Activated naive CD4-positive, alpha-beta T cell treated with anti-CD3 and anti-CD28 coated beads, Interleukin-2, amount 10 ng/mL, durations not matched to agents 7 days and 5 days (primary cell): Measurements from ENCODE around the gene SLC9A8.
A peak's percentile ranks its signal among the peaks of the same experiment; 100 is the strongest.

Experiments
- CTCF ChIA-PET: fragments of 350-600 bp; sonication (Branson Sonifier 250); formaldehyde crosslinking; loops from one replicate; lab custom pipeline; 2021; ENCODE audit warnings: antibody characterized with exemption; lab: Charles Lee
- DNase-seq: peaks from one replicate; pipeline ENCODE4 v3.0.0-alpha.2; 2020
- H3K27ac Mint-ChIP-seq: one replicate; pipeline ENCODE4 v1.8.0; 2021; ENCODE audit warnings: mild to moderate bottlenecking, moderate library complexity, mixed read lengths
- H3K27me3 Mint-ChIP-seq: one replicate; pipeline ENCODE4 v1.8.0; 2021; ENCODE audit warnings: mild to moderate bottlenecking, mixed read lengths
- H3K36me3 Mint-ChIP-seq: one replicate; pipeline ENCODE4 v1.8.0; 2021; ENCODE audit warnings: mixed read lengths
- H3K4me1 Mint-ChIP-seq: one replicate; pipeline ENCODE4 v1.8.0; 2021; ENCODE audit warnings: mixed read lengths
- H3K4me3 Mint-ChIP-seq: one replicate; pipeline ENCODE4 v1.8.0; 2021; ENCODE audit warnings: mild to moderate bottlenecking, moderate library complexity, mixed read lengths
- H3K9me3 Mint-ChIP-seq: one replicate; pipeline ENCODE4 v1.8.0; 2021; ENCODE audit warnings: mixed read lengths

SLC9A8 gene

DNA sequence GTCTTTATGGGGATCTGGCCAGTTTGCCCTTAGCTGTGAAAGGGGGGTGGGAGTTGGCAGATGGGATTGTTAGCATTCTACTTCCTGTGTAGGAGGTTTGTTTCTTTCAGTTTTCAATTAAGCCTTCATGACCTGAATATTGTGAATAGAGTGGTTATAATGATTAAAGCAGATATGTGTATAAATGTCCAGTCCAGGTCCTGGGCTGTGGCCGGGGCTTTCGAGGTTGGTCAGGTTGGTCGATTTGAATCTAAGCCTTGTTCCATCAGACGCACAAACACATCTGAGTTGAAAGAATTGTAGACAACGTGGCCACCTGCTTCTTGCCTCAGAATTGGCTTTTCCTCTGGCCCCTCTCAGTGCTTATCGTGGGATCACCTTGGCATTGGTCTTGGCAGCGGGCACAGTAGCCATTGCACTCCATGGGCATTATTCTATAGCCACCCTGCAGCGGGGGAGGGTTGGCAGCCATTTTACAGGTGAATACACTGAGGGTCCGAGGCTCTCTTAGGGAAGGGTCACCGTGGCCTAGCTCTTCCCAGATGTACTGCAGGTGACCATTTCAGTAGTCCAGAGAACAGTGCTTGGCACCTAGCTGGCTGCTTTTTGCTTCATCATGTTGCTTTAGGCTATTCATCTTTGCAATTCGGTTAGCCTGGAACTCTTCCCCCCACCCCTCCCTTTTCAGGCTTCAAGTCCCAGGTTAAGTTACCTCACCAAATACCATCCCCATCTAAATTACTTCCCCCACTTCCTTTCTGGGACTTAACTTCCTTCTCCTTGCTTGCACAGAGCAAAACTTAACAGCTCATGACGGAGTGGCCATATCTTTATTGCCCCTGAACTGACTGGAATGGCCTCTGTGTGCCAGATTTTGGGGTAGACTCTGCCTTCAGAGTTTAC lies 124.7 kb downstream of the SLC9A8 start:
- CTCF ChIA-PET = interaction anchor here (1.2 kb wide), 2 partner anchors 16 to 41 kb away, joined by 3 to 5 read pairs; no protein-coding TSS in a partner anchor
- Mint-ChIP-seq H3K27me3 (peaks cover 2% of the 10 kb centered on the region), H3K4me3 (peak overlapping the region; percentile 99), H3K27ac (peak overlapping the region; percentile 93), H3K36me3 (peaks cover 30% of the 10 kb centered on the region), H3K4me1 (peaks cover 58% of the 10 kb centered on the region), H3K9me3 (no peaks in the 10 kb centered on the region)
- no peak for DNase-seq

- CTCF ChIA-PET = interaction anchor here (1.2 kb wide), 1 partner anchor 40 kb away, joined by 5 read pairs; no protein-coding TSS in a partner anchor
- no peaks in the 10 kb centered on the region for H3K9me3 Mint-ChIP-seq
- peaks cover 35% of the 10 kb centered on the region for H3K36me3 Mint-ChIP-seq
- no peak overlapping the region for H3K27ac Mint-ChIP-seq
- DNase-seq = no peak
- H3K4me1 Mint-ChIP-seq = peaks cover 58% of the 10 kb centered on the region
- H3K4me3 Mint-ChIP-seq = peak overlapping the region; percentile 99
- no peaks in the 10 kb centered on the region for H3K27me3 Mint-ChIP-seq
Measured at GRCh38 chr20:49938173-49939163, 125.8 kb downstream of the SLC9A8 start.

GRCh38 chr20:49941456-49941855 lies 128.8 kb downstream of the SLC9A8 start:
- CTCF ChIA-PET = interaction anchor here (0.6 kb wide), 1 partner anchor 97 kb away, joined by 3 read pairs; no protein-coding TSS in a partner anchor
- H3K27ac Mint-ChIP-seq = no peak overlapping the region
- no peaks in the 10 kb centered on the region for H3K9me3 Mint-ChIP-seq

More at GRCh38 chr20:49941456-49941855, 128.8 kb downstream of the SLC9A8 start:
- DNase-seq = no peak
- Mint-ChIP-seq H3K4me3 (no peak overlapping the region), H3K4me1 (peaks cover 42% of the 10 kb centered on the region), H3K36me3 (peaks cover 52% of the 10 kb centered on the region), H3K27me3 (no peaks in the 10 kb centered on the region)
